ENCODE data around the gene SOCS4.
"Not testable (repeated sequence)": the region's sequence is repeated elsewhere in the genome, so short reads cannot be mapped to it uniquely, and the experiment has no call there.

The SOCS4 gene

GRCh38 chr14:55075628-55076175, 48.7 kb downstream of the SOCS4 start:
- Mint-ChIP-seq H3K4me1 (peaks cover 43% of the 10 kb centered on the region), H3K27me3 (ENCODE audit: low read depth, poor library complexity) (peaks cover 3% of the 10 kb centered on the region), H3K36me3 (ENCODE audit: low read depth) (no peaks in the 10 kb centered on the region), H3K4me3 (no peak overlapping the region), H3K27ac (no peak overlapping the region), H3K9me3 (no peaks in the 10 kb centered on the region)
- DNase-seq, result no peak
- no peak for TF ChIP-seq CTCF (IDR thresholded peaks at IDR 0.05)

- no peak for DNase-seq
- Mint-ChIP-seq H3K9me3 (no peaks in the 10 kb centered on the region), H3K27ac (peak overlapping the region; percentile 29), H3K36me3 (ENCODE audit: low read depth) (no peaks in the 10 kb centered on the region), H3K27me3 (ENCODE audit: low read depth, poor library complexity) (peaks cover 3% of the 10 kb centered on the region), H3K4me3 (no peak overlapping the region), H3K4me1 (peaks cover 26% of the 10 kb centered on the region)
- no peak for TF ChIP-seq CTCF (IDR thresholded peaks at IDR 0.05)
Measured at GRCh38 chr14:55077170-55078151, 50.4 kb downstream of the SOCS4 start.

GRCh38 chr14:55079961-55080360, 52.9 kb downstream of the SOCS4 start:
- not testable (repeated sequence) for H3K9me3 Mint-ChIP-seq; DNase-seq; H3K4me3 Mint-ChIP-seq; H3K27ac Mint-ChIP-seq; H3K36me3 Mint-ChIP-seq (ENCODE audit: low read depth); H3K27me3 Mint-ChIP-seq (ENCODE audit: low read depth, poor library complexity)
- H3K4me1 Mint-ChIP-seq, result peaks cover 12% of the 10 kb centered on the region

GRCh38 chr14:55084401-55085059, 57.5 kb downstream of the SOCS4 start:
- DNase-seq, result no peak
- no peaks in the 10 kb centered on the region for H3K4me1 Mint-ChIP-seq
- no peak overlapping the region for H3K4me3 Mint-ChIP-seq
- no peak for TF ChIP-seq CTCF (IDR thresholded peaks at IDR 0.05)
- no peaks in the 10 kb centered on the region for H3K9me3 Mint-ChIP-seq
- peaks cover 10% of the 10 kb centered on the region for H3K27me3 Mint-ChIP-seq (ENCODE audit: low read depth, poor library complexity)
- no peaks in the 10 kb centered on the region for H3K36me3 Mint-ChIP-seq (ENCODE audit: low read depth)
- H3K27ac Mint-ChIP-seq, result no peak overlapping the region

GRCh38 chr14:55085060-55085660, 58.1 kb downstream of the SOCS4 start:
- Mint-ChIP-seq H3K27me3 (ENCODE audit: low read depth, poor library complexity) (peaks cover 10% of the 10 kb centered on the region), H3K36me3 (ENCODE audit: low read depth) (no peaks in the 10 kb centered on the region), H3K4me3 (no peak overlapping the region), H3K9me3 (no peaks in the 10 kb centered on the region), H3K4me1 (no peaks in the 10 kb centered on the region), H3K27ac (no peak overlapping the region)
- TF ChIP-seq CTCF (IDR thresholded peaks at IDR 0.05), result no peak
- DNase-seq, result no peak

GRCh38 chr14:55086938-55087337, 59.9 kb downstream of the SOCS4 start:
- no peak for DNase-seq
- no peaks in the 10 kb centered on the region for H3K9me3 Mint-ChIP-seq
- H3K36me3 Mint-ChIP-seq (ENCODE audit: low read depth), result no peaks in the 10 kb centered on the region
- peaks cover 10% of the 10 kb centered on the region for H3K27me3 Mint-ChIP-seq (ENCODE audit: low read depth, poor library complexity)
- no peaks in the 10 kb centered on the region for H3K4me1 Mint-ChIP-seq
- H3K27ac Mint-ChIP-seq, result no peak overlapping the region
- no peak overlapping the region for H3K4me3 Mint-ChIP-seq
- no peak for TF ChIP-seq CTCF (IDR thresholded peaks at IDR 0.05)
